BJ (cell line): ENCODE measurements around the gene ZBTB42. TPM values are rescaled to one million over a fixed set of nuclear protein-coding genes. Genes with fewer than 3 reads are reported as not detected.

Experiments used
- CTCF ChIA-PET: fragments of 350-600 bp; formaldehyde crosslinking; extraction: SDS; loops from one replicate; lab custom pipeline; 2021; ENCODE audit warnings: antibody characterized with exemption, inconsistent platforms; lab: Yijun Ruan, JAX
- POLR2A ChIA-PET: fragments of 300-600 bp; sonication (Branson Sonifier 250); formaldehyde crosslinking; extraction: SDS; loops from one replicate; lab custom pipeline; 2021; ENCODE audit warnings: antibody characterized with exemption; lab: Charles Lee
- DNase-seq: peaks from one replicate; pipeline ENCODE4 v3.0.0-alpha.2; 2011; ENCODE audit warnings: low read depth
- H3K27me3 ChIP-seq: 2 replicates; pipeline ENCODE4 v1.6.0; 2011; ENCODE audit warnings: low read length; ENCODE audit not compliant: control insufficient read depth, insufficient read depth
- H3K36me3 ChIP-seq: 2 replicates; pipeline ENCODE4 v1.5.1; 2011; ENCODE audit warnings: low read length; ENCODE audit not compliant: control insufficient read depth, insufficient read depth
- H3K4me3 ChIP-seq: 2 replicates; pipeline ENCODE4 v1.5.1; 2011; ENCODE audit warnings: low read depth, mild to moderate bottlenecking, control low read depth, low read length
- polyA plus RNA-seq: library from polyadenylated mRNA; depleted of rRNA; stranded (reverse); fragments of >200 nt; gene quantifications from 2 replicates; pipeline ENCODE4 v1.2.3, GENCODE V29; 2011
- TF ChIP-seq, protein P1 (sequence below): IDR thresholded peaks from 2 replicates; pipeline ENCODE4 v1.5.1; 2011; ENCODE audit warnings: low read depth, mild to moderate bottlenecking, control low read depth, inconsistent platforms, low read length, moderate library complexity; ENCODE audit not compliant: insufficient read depth

Gene ZBTB42
- polyA plus RNA-seq, 1 experiment: 2.7 TPM

DNA sequence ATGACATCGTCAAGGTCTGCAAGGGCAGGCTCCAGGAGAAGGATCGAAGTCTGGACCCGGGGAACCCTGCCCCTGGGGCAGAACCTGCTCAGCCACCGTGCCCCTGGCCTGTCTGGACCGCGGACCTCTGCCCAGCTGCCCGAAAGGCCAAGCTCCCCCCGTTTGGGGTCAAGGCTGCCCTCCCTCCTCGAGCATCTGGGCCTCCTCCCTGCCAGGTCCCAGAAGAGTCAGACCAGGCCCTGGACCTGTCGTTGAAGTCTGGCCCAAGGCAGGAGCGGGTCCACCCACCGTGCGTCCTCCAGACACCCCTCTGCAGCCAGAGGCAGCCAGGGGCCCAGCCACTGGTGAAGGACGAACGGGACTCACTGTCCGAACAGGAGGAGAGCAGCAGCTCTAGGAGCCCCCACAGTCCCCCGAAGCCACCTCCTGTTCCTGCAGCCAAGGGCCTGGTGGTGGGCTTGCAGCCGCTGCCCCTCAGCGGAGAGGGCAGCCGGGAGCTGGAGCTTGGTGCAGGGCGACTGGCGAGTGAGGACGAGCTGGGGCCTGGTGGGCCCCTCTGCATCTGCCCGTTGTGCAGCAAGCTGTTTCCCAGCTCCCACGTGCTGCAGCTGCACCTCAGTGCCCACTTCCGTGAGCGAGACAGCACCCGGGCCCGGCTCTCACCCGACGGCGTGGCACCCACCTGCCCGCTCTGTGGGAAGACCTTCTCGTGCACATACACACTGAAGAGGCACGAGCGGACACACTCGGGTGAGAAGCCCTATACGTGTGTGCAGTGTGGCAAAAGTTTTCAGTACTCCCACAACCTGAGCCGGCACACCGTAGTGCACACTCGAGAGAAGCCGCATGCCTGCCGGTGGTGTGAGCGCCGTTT, 856 bp downstream of the ZBTB42 start:
- no peaks in the 10 kb centered on the region for H3K27me3 ChIP-seq
- ChIA-PET POLR2A (no interaction called here), CTCF (interaction anchor here (1.2 to 1.3 kb wide), 2 partner anchors 10 to 33 kb away, joined by 3 read pairs; no protein-coding TSS in a partner anchor)
- peak overlapping the region; percentile 66 for H3K4me3 ChIP-seq
- H3K36me3 ChIP-seq: peaks cover 1% of the 10 kb centered on the region; the same call in 1 of the 2 replicates
- no peak for DNase-seq
- TF ChIP-seq, protein P1, sequence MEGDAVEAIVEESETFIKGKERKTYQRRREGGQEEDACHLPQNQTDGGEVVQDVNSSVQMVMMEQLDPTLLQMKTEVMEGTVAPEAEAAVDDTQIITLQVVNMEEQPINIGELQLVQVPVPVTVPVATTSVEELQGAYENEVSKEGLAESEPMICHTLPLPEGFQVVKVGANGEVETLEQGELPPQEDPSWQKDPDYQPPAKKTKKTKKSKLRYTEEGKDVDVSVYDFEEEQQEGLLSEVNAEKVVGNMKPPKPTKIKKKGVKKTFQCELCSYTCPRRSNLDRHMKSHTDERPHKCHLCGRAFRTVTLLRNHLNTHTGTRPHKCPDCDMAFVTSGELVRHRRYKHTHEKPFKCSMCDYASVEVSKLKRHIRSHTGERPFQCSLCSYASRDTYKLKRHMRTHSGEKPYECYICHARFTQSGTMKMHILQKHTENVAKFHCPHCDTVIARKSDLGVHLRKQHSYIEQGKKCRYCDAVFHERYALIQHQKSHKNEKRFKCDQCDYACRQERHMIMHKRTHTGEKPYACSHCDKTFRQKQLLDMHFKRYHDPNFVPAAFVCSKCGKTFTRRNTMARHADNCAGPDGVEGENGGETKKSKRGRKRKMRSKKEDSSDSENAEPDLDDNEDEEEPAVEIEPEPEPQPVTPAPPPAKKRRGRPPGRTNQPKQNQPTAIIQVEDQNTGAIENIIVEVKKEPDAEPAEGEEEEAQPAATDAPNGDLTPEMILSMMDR: no peak

DNA sequence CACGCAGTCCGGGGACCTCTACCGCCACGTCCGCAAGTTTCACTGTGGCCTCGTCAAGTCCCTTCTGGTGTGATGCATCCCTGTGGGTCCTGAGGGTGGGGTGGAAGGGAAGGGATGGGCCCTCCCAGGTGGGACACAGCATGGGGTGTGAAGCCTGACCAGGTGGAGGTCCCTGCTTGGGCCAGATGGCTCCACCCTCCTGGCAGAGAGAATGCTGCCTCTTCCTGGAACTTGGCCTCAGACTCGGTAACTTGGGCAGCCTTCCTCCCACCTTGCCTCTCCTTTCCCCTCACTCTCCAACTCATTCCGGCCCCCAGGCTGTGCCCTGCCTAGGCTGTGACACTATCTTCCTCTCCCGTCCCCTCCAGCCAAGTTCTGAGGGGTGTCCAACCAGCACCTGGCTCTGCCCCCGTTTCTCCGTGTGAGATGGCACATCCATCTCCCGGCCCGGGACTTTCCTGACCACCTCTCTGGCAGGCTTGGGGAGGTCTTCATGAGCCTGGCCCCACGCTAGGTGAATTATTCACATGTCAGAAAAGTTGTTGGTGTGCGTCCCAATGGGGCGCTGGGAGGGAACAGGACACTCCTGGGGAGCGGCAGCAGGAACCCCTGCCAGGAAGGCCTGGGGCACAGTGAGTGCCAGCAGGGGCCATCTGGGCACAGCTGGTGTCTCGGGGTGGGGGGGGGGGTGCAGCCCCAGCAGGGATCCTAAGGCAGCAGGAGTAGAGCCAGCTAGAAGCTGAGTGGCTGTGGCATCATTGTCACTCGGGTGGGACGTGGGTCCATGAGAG, 1.7 kb downstream of the ZBTB42 start:
- H3K27me3 ChIP-seq: no peaks in the 10 kb centered on the region
- TF ChIP-seq, protein P1: no peak
- H3K4me3 ChIP-seq: no peak overlapping the region
- ChIA-PET CTCF (interaction anchor here (1.2 kb wide), 1 partner anchor 34 kb away, joined by 3 read pairs; no protein-coding TSS in a partner anchor), POLR2A (no interaction called here)
- no peak for DNase-seq
- H3K36me3 ChIP-seq: peaks cover 1% of the 10 kb centered on the region; the same call in 1 of the 2 replicates

DNA sequence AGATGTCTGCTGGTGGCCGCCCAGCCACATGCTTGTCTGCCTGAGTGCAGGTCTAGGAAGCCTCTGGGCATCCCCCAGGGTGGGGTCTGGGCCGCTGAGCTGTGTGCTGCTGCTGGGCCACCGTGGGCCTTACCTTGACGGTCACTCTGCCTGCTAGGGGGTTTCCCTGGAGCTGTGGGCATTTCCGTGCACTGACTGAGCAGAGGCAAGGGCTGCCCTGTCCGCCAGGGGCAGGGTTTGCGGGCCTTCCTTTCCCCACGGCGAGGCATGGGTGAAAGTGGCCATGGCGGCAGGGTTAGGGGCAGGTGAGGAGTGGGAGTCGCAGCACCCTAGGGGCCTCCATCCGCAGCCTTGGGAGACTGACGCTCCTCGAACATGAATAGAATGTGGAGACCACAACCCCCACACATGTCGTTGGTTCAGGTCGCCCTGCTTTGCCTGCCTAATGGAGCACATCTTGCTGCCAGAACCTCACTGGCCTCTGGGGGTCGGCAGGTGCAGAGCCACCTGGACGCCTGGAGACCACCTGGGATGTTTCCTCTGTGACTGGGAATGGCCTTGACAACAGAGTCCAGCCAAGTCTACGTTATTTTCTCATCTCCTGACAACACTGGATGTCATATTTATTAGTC, 2.5 kb downstream of the ZBTB42 start:
- CTCF ChIA-PET: interaction anchor here (1.2 kb wide), 1 partner anchor 17 kb away, joined by 3 read pairs; no protein-coding TSS in a partner anchor

DNA sequence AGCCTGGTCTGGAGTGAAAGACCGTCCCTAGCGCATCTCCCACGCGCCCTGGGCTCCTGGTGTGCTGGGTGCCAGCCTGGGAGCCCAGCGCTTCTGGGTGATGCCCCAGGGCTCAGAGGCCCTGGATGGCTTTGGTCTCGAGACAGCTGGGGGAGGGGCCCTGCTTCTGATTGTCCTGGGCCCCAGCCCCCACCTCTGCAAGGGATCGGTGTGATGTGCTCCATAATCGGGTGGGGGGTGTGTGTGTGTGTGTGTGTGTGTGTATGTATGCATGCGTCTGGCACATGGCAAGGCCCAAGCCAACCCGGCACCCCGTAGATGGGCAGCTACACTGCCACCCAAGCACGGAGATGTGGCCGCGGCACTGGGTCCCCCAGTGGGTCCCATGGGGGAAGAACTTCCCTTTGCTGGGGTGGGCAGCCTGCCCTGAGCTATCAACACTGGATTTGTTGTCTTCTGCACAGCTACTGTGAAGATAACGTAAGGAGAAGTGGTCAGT, 3.1 kb downstream of the ZBTB42 start:
- ChIA-PET POLR2A (no interaction called here), CTCF (interaction anchor here (0.6 to 1.2 kb wide), 2 partner anchors 17 to 21 kb away, joined by 3 read pairs; no protein-coding TSS in a partner anchor)
- Histone ChIP-seq H3K27me3 (no peaks in the 10 kb centered on the region), H3K36me3 (peaks cover 1% of the 10 kb centered on the region; the same call in 1 of the 2 replicates), H3K4me3 (no peak overlapping the region)
- TF ChIP-seq, protein P1: no peak
- DNase-seq: no peak

More for the DNA sequence above, 2.5 kb downstream of the ZBTB42 start:
- POLR2A ChIA-PET: no interaction called here
- TF ChIP-seq, protein P1: no peak
- Histone ChIP-seq H3K27me3 (no peaks in the 10 kb centered on the region), H3K4me3 (no peak overlapping the region), H3K36me3 (peaks cover 1% of the 10 kb centered on the region; the same call in 1 of the 2 replicates)
- DNase-seq: no peak
